ENCODE results near the gene TCF25.
A peak's percentile ranks its signal among the peaks of the same experiment; 100 is the strongest.
"Not testable (repeated sequence)": the region's sequence is repeated elsewhere in the genome, so short reads cannot be mapped to it uniquely, and the experiment has no call there.

The TCF25 gene

GRCh38 chr16:89873109-89873971 lies at the start of gene TCF25:
TCF25 (plus strand) TSS chr16:89873592; CDS start chr16:89873668, 76 bp downstream.
- peak; percentile 89 for DNase-seq (ENCODE audit: low read depth)

- DNase-seq (ENCODE audit: low read depth) = not testable (repeated sequence)
These were observed 49.6 kb upstream of the TCF25 start for GRCh38 chr16:89823824-89824148.

- DNase-seq (ENCODE audit: low read depth) = no peak
These were observed 46.6 kb upstream of the TCF25 start for GRCh38 chr16:89826531-89827382.

GRCh38 chr16:89827383-89828198 lies 45.8 kb upstream of the TCF25 start:
- DNase-seq (ENCODE audit: low read depth) = peak; percentile 73

GRCh38 chr16:89828199-89828869 lies 45.1 kb upstream of the TCF25 start, which contains the start of gene SPIRE2:
SPIRE2 (plus strand) TSS chr16:89828475; CDS start chr16:89828551, 76 bp downstream.
- DNase-seq (ENCODE audit: low read depth) = peak; percentile 82

GRCh38 chr16:89828870-89829629 lies 44.3 kb upstream of the TCF25 start:
- peak; percentile 24 for DNase-seq (ENCODE audit: low read depth)

- no peak for DNase-seq (ENCODE audit: low read depth)
These were observed 43.6 kb upstream of the TCF25 start for GRCh38 chr16:89829630-89830437.

- no peak for DNase-seq (ENCODE audit: low read depth)
These were observed 41.5 kb upstream of the TCF25 start for GRCh38 chr16:89831810-89832328.

- not testable (repeated sequence) for DNase-seq (ENCODE audit: low read depth)
These were observed 39.6 kb upstream of the TCF25 start for GRCh38 chr16:89833664-89834363.

GRCh38 chr16:89834813-89835363 lies 38.5 kb upstream of the TCF25 start:
- not testable (repeated sequence) for DNase-seq (ENCODE audit: low read depth)

GRCh38 chr16:89836484-89836883 lies 36.9 kb upstream of the TCF25 start:
- DNase-seq (ENCODE audit: low read depth) = not testable (repeated sequence)

GRCh38 chr16:89837014-89837546 lies 36.3 kb upstream of the TCF25 start:
- DNase-seq (ENCODE audit: low read depth) = no peak

- DNase-seq (ENCODE audit: low read depth) = no peak
These were observed 32.1 kb upstream of the TCF25 start for GRCh38 chr16:89841275-89841674.

- peak; percentile 72 for DNase-seq (ENCODE audit: low read depth)
These were observed 30.7 kb upstream of the TCF25 start for GRCh38 chr16:89842471-89843408.

- DNase-seq (ENCODE audit: low read depth) = no peak
These were observed 29.7 kb upstream of the TCF25 start for GRCh38 chr16:89843409-89844350.

- DNase-seq (ENCODE audit: low read depth) = no peak
These were observed 28.6 kb upstream of the TCF25 start for GRCh38 chr16:89844739-89845339.

Measured in ELR (cell line).